B cell (primary cell): ENCODE results near the gene XRCC3. TPM values are rescaled to one million over a fixed set of nuclear protein-coding genes. Genes with fewer than 3 reads are reported as not detected.

Experiments used
- ATAC-seq: fragments of 200-7000 bp; cut with Tn5 transposase; one replicate; pipeline ENCODE4 v1.10.0; 2021; ENCODE audit warnings: low read depth, mild to moderate bottlenecking, moderate number of reproducible peaks, moderate library complexity
- CTCF ChIA-PET: fragments of 350-600 bp; sonication (Branson Sonifier 250); formaldehyde crosslinking; loops from one replicate; lab custom pipeline; 2021; ENCODE audit warnings: antibody characterized with exemption, inconsistent platforms; lab: Charles Lee
- POLR2A ChIA-PET: fragments of 350-600 bp; sonication (Branson Sonifier 250); formaldehyde crosslinking; loops from one replicate; lab custom pipeline; 2021; ENCODE audit warnings: antibody characterized with exemption; lab: Charles Lee
- DNase-seq: peaks from one replicate; pipeline ENCODE4 v3.0.0; 2013
- H2AFZ ChIP-seq: 2 replicates; pipeline ENCODE4 v1.6.1; 2012; ENCODE audit warnings: mild to moderate bottlenecking, low read depth, low read length; ENCODE audit not compliant: insufficient read depth, poor library complexity, severe bottlenecking
- H3K27ac ChIP-seq, 2 donors: 1 replicate in 1 of 2; 2 replicates in 1 of 2; pipeline ENCODE4 v1.5.1; 2012 to 2013; ENCODE audit warnings: low read length in 2 of 2, mild to moderate bottlenecking in 2 of 2, moderate library complexity in 1 of 2
- H3K27me3 ChIP-seq, 4 experiments: fragments of 200-600 bp in 1 of 4; sonication (generic) in 1 of 4; replicated peaks in 1 of 4; 1 replicate in 2 of 4; 2 replicates in 2 of 4; pipeline versions ENCODE4 v1.6.1 to v1.7.0; 2013 to 2016; ENCODE audit warnings: low read length in 3 of 4, mild to moderate bottlenecking in 2 of 4, mixed read lengths in 1 of 4, moderate library complexity in 1 of 4; ENCODE audit not compliant: insufficient read depth in 4 of 4, control insufficient read depth in 3 of 4; ENCODE audit errors: control extremely low read depth in 1 of 4
- H3K36me3 ChIP-seq, 2 experiments: replicated peaks in 1 of 2; 1 replicate in 1 of 2; 2 replicates in 1 of 2; pipeline versions ENCODE4 v1.6.1 to v1.7.1; 2013; ENCODE audit warnings: low read length in 1 of 2; ENCODE audit not compliant: insufficient read depth in 2 of 2, control insufficient read depth in 1 of 2; ENCODE audit errors: control extremely low read depth in 1 of 2, extremely low read depth in 1 of 2
- H3K4me1 ChIP-seq, 2 donors: fragments of 200-600 bp in 1 of 2; sonication (generic) in 1 of 2; 1 replicate in 1 of 2; 2 replicates in 1 of 2; pipeline versions ENCODE4 v1.5.1 to v1.6.1; 2013 to 2017; ENCODE audit warnings: low read length in 2 of 2; ENCODE audit not compliant: control insufficient read depth in 2 of 2, insufficient read depth in 2 of 2
- H3K4me2 ChIP-seq: replicated peaks from 2 replicates; pipeline ENCODE3; 2012; ENCODE audit warnings: mild to moderate bottlenecking, low read depth, low read length; ENCODE audit not compliant: poor library complexity, severe bottlenecking
- H3K4me3 ChIP-seq, 5 experiments: fragments of 200-600 bp in 1 of 5; sonication (generic) in 1 of 5; 1 replicate in 3 of 5; 2 replicates in 2 of 5; pipeline versions ENCODE4 v1.5.1 to v1.7.0; 2011 to 2016; ENCODE audit warnings: low read length in 4 of 5, mild to moderate bottlenecking in 4 of 5, low read depth in 2 of 5, control low read depth in 1 of 5, moderate library complexity in 1 of 5; ENCODE audit not compliant: insufficient read depth in 1 of 5; ENCODE audit errors: control extremely low read depth in 1 of 5, extremely low read depth in 1 of 5
- H3K79me2 ChIP-seq: fragments of 200-600 bp; sonication (generic); one replicate; pipeline ENCODE4 v1.6.0; 2016; ENCODE audit warnings: low read length; ENCODE audit not compliant: control insufficient read depth, insufficient read depth
- H3K9ac ChIP-seq: fragments of 200-600 bp; sonication (generic); 2 replicates; pipeline ENCODE4 v1.6.1; 2017; ENCODE audit warnings: mild to moderate bottlenecking, low read length, moderate library complexity
- H3K9me3 ChIP-seq, 3 donors: one replicate each; pipeline versions ENCODE4 v1.6.1 to v1.7.1; 2013; ENCODE audit warnings: low read length in 2 of 3; ENCODE audit not compliant: control insufficient read depth in 2 of 3, insufficient read depth in 1 of 3; ENCODE audit errors: control extremely low read depth in 1 of 3
- H4K20me1 ChIP-seq: 2 replicates; pipeline ENCODE4 v1.6.0; 2012; ENCODE audit warnings: mild to moderate bottlenecking, low read length; ENCODE audit not compliant: insufficient read depth, control insufficient read depth, poor library complexity, severe bottlenecking
- H3K27ac Mint-ChIP-seq: one replicate; pipeline ENCODE4 v1.8.0; 2021; ENCODE audit warnings: mixed read lengths
- H3K27me3 Mint-ChIP-seq: one replicate; pipeline ENCODE4 v1.8.0; 2021; ENCODE audit warnings: mixed read lengths
- H3K4me1 Mint-ChIP-seq: one replicate; pipeline ENCODE4 v1.8.0; 2021; ENCODE audit warnings: mixed read lengths
- H3K4me3 Mint-ChIP-seq: one replicate; pipeline ENCODE4 v1.8.0; 2021; ENCODE audit warnings: mixed read lengths
- H3K9me3 Mint-ChIP-seq: one replicate; pipeline ENCODE4 v1.8.0; 2022; ENCODE audit warnings: mixed read lengths; ENCODE audit not compliant: insufficient read depth
- EZH2 ChIP-seq: IDR thresholded peaks from 2 replicates; pipeline ENCODE4 v1.6.1; 2012; ENCODE audit warnings: borderline replicate concordance, low read depth, mild to moderate bottlenecking, moderate library complexity, low read length; ENCODE audit not compliant: insufficient read depth, poor library complexity, severe bottlenecking
- WGBS: methylation state at CpG from one replicate; pipeline ENCODE4 v1.1.5; 2013; ENCODE audit warnings: missing lambda C conversion rate; ENCODE audit not compliant: insufficient coverage; 5-methylcytosine and 5-hydroxymethylcytosine counted together
- intact Hi-C: fragments of 100-400 bp; cut with micrococcal nuclease; formaldehyde crosslinking; loops from one replicate; pipeline ENCODE4 v1.10.0; 2022
- polyA plus RNA-seq: library from polyadenylated mRNA; depleted of rRNA; stranded (reverse); fragments of >200 nt; gene quantifications from 2 replicates; pipeline ENCODE4 v1.2.3, GENCODE V29; 2012
- total RNA-seq, 2 donors: library from RNA; stranded (reverse); fragments of 120-200 nt in 1 of 2; gene quantifications; 1 replicate in 1 of 2; 2 replicates in 1 of 2; pipeline versions ENCODE4 v1.2.3 to v1.2.4, GENCODE V29; 2013 to 2022
- TF ChIP-seq, protein P1 (sequence below): fragments of 200-600 bp; IDR thresholded peaks from one replicate; pipeline ENCODE4 v1.8.0; 2022; ENCODE audit warnings: antibody characterized with exemption, mild to moderate bottlenecking

XRCC3 gene
- total and polyA plus RNA-seq, 2 donors (not counting 1 experiment from before 2014, with no cell fraction given) = 18.0 to 19.7 TPM

DNA sequence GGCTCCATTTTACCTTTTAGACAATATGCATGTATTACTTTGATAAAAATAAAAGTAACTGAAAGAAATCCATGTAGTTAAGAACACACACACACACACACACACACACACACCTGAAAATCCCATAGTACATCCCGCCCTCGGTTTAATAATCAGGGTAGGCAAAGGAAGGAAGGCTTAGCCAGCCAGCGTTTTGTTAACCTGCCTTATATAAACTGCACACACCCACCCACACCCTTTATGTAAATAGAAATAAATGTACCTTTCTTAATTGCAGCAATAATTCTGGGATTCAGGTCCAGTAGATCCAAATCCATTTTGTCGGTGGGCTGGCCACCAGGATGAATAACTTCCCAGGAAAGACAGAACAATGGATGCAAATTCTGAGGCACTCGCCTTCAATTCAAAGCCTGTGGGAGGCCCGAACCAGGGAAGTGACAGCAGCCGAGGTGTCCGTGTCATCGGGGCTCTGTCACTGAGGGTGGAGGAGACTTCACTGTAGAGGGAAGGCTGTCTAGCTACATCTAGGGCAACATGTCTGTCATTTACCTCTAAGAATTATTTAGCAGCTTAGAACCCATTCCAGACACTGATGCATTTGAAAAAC, 4.4 kb downstream of the XRCC3 start:
- Histone ChIP-seq H3K27ac (no peak overlapping the region), H3K9ac (no peak overlapping the region), H3K4me3 (no peak overlapping the region), H4K20me1 (peaks cover 7% of the 10 kb centered on the region), H3K36me3 (peaks cover 0 to 13% of the 10 kb centered on the region in 2 experiments), H3K79me2 (peaks cover 25% of the 10 kb centered on the region), H3K27me3 (no peaks in the 10 kb centered on the region), H3K4me2 (no peak overlapping the region), H2AFZ (no peak overlapping the region), H3K4me1 (peaks cover 8 to 15% of the 10 kb centered on the region in 2 donors), H3K9me3 (no peaks in the 10 kb centered on the region)
- no peak overlapping the region for H3K27ac Mint-ChIP-seq
- intact Hi-C loops = no loop called here
- H3K9me3 Mint-ChIP-seq = no peaks in the 10 kb centered on the region
- TF ChIP-seq, protein P1, sequence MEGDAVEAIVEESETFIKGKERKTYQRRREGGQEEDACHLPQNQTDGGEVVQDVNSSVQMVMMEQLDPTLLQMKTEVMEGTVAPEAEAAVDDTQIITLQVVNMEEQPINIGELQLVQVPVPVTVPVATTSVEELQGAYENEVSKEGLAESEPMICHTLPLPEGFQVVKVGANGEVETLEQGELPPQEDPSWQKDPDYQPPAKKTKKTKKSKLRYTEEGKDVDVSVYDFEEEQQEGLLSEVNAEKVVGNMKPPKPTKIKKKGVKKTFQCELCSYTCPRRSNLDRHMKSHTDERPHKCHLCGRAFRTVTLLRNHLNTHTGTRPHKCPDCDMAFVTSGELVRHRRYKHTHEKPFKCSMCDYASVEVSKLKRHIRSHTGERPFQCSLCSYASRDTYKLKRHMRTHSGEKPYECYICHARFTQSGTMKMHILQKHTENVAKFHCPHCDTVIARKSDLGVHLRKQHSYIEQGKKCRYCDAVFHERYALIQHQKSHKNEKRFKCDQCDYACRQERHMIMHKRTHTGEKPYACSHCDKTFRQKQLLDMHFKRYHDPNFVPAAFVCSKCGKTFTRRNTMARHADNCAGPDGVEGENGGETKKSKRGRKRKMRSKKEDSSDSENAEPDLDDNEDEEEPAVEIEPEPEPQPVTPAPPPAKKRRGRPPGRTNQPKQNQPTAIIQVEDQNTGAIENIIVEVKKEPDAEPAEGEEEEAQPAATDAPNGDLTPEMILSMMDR = no peak
- TF ChIP-seq EZH2 = no peak
- ATAC-seq = no peak
- ChIA-PET CTCF (no interaction called here), POLR2A (interaction anchor here (0.7 kb wide), 2 partner anchors 13 to 68 kb away, joined by 3 read pairs; no protein-coding TSS in a partner anchor)
- 94% methylated on average over 3 of the region's 9 CpGs for WGBS
- no peak overlapping the region for H3K4me3 Mint-ChIP-seq
- H3K4me1 Mint-ChIP-seq = peaks cover 13% of the 10 kb centered on the region
- H3K27me3 Mint-ChIP-seq = no peaks in the 10 kb centered on the region
- DNase-seq = no peak

- no peak for TF ChIP-seq EZH2
- TF ChIP-seq, protein P1 = no peak
- WGBS = 98% methylated on average over 12 of the region's 15 CpGs
- Mint-ChIP-seq H3K9me3 (no peaks in the 10 kb centered on the region), H3K4me1 (peaks cover 9% of the 10 kb centered on the region), H3K27ac (no peak overlapping the region), H3K27me3 (no peaks in the 10 kb centered on the region), H3K4me3 (no peak overlapping the region)
- H3K27ac ChIP-seq = no peak overlapping the region
- POLR2A ChIA-PET = no interaction called here
- no peak overlapping the region for H3K4me2 ChIP-seq
- CTCF ChIA-PET = interaction anchor here (0.6 kb wide), 1 partner anchor 221 kb away, joined by 3 read pairs; no protein-coding TSS in a partner anchor
- no peaks in the 10 kb centered on the region for H3K27me3 ChIP-seq
- H3K79me2 ChIP-seq = peaks cover 21% of the 10 kb centered on the region
- H3K9me3 ChIP-seq = no peaks in the 10 kb centered on the region
- ATAC-seq = no peak
- peaks cover 8 to 14% of the 10 kb centered on the region in 2 donors for H3K4me1 ChIP-seq
- no peak overlapping the region for H3K9ac ChIP-seq
- H3K36me3 ChIP-seq = peaks cover 0 to 15% of the 10 kb centered on the region in 2 experiments
- H2AFZ ChIP-seq = no peak overlapping the region
- intact Hi-C loops = no loop called here
- DNase-seq = no peak
- no peak overlapping the region for H3K4me3 ChIP-seq
- H4K20me1 ChIP-seq = peaks cover 7% of the 10 kb centered on the region
These were observed 5.4 kb downstream of the XRCC3 start for GRCh38 chr14:103709814-103710213.
